ENCODE results near the gene ZNF3.

ZNF3 gene

DNA sequence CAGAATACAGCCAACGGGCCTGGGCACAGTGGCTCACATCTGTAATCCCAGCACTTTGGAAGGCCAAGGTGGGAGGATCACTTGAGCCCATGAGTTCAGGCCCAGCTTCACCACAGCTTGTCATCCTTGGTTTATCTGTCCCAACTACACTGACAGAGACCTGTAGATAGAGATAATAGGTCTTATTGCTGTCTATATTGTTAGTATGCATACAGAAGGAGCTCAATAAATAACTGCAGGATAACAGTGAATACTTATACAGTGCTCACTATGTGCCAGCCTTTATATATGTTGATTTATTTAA lies 39.2 kb upstream of the ZNF3 start:
- Histone ChIP-seq H3K27me3 (ENCODE audit: insufficient read depth, poor library complexity, severe bottlenecking) (no peaks in the 10 kb centered on the region), H3K27ac (replicated peaks) (peak overlapping the region; percentile 97), H3K4me3 (replicated peaks; ENCODE audit: insufficient read depth, low read length) (no peak overlapping the region)
- no peak for DNase-seq (ENCODE audit: low read depth in 1 of 2, low spot score in 1 of 2)
- TF ChIP-seq POLR2AphosphoS5 (IDR thresholded peaks at IDR 0.05; ENCODE audit: low read depth) (no peak), GABPA (IDR thresholded peaks at IDR 0.05; ENCODE audit: low read depth) (no peak), CTCF (IDR thresholded peaks at IDR 0.05; ENCODE audit: insufficient read depth, low read length) (no peak), SPI1 (IDR thresholded peaks at IDR 0.05; ENCODE audit: borderline replicate concordance, low read depth) (no peak), REST (IDR thresholded peaks at IDR 0.05; ENCODE audit: insufficient replicate concordance, low read depth) (no peak)

- TF ChIP-seq GABPA (IDR thresholded peaks at IDR 0.05; ENCODE audit: low read depth) (no peak), REST (IDR thresholded peaks at IDR 0.05; ENCODE audit: insufficient replicate concordance, low read depth) (no peak), POLR2AphosphoS5 (IDR thresholded peaks at IDR 0.05; ENCODE audit: low read depth) (no peak), CTCF (IDR thresholded peaks at IDR 0.05; ENCODE audit: insufficient read depth, low read length) (no peak), SPI1 (IDR thresholded peaks at IDR 0.05; ENCODE audit: borderline replicate concordance, low read depth) (no peak)
- peak in 1 of 2 experiments; percentile 61 for DNase-seq (ENCODE audit: low read depth in 1 of 2, low spot score in 1 of 2)
- H3K4me3 ChIP-seq (replicated peaks; ENCODE audit: insufficient read depth, low read length), result peak overlapping the region; percentile 77
- H3K27me3 ChIP-seq (ENCODE audit: insufficient read depth, poor library complexity, severe bottlenecking), result no peaks in the 10 kb centered on the region
- H3K27ac ChIP-seq (replicated peaks), result peak overlapping the region; percentile 97
Observed at GRCh38 chr7:100119970-100120732, 38.6 kb upstream of the ZNF3 start.

DNA sequence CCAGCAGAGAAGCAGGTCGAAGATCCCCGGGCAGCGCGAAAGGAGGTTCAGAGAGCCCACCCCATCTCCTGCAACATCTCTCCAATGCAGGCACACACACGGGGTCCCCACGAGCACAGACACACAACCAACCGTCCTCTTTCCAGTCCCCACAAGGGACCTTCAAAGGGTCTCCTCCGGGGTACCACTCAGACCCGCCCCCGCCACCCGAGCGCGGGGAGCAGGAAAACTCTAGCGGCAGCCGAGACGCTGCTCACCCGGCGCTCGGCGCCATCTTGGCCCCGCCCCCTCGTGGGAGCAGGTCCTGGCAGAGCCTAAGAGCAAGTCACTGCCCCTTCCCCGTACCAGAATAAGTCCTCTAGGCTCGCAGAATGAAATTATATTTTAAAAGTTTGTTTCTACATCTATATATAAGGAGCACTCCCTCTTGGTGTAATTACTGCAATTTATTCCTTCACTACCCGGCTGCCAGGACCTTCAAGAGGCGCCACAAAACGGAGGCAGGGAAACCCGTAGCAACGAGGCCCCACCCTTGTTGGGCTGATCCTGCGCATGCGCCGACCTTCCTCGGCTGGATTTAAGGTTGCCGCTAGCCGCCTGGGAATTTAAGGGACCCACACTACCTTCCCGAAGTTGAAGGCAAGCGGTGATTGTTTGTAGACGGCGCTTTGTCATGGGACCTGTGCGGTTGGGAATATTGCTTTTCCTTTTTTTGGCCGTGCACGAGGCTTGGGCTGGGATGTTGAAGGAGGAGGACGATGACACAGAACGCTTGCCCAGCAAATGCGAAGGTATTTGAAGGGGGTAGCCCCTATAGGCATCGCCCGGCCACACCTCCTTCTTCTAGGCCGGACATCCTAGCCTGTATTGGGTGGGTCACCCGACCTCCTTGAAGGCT lies 37.8 kb upstream of the ZNF3 start, which contains the start of the genes CNPY4 and TAF6:
TSS of gene CNPY4 (plus strand) at position 563 of the 898 bp plus-strand sequence. CDS start at position 674, 111 bp downstream.
TSS of gene TAF6 (minus strand) at position 287 of the 898 bp plus-strand sequence. CDS start 5,149 bp downstream, outside the sequence.
- DNase-seq (ENCODE audit: low read depth in 1 of 2, low spot score in 1 of 2), result peak; percentile 86 to 96
- peak within 1 kb of the TSS; percentile 77 for H3K4me3 ChIP-seq (replicated peaks; ENCODE audit: insufficient read depth, low read length)
- peak within 1 kb of the TSS; percentile 97 for H3K27ac ChIP-seq (replicated peaks)
- no peaks in the 10 kb centered on the region for H3K27me3 ChIP-seq (ENCODE audit: insufficient read depth, poor library complexity, severe bottlenecking)
- no peak for TF ChIP-seq GABPA (IDR thresholded peaks at IDR 0.05; ENCODE audit: low read depth)
- peak; percentile 84 for TF ChIP-seq REST (IDR thresholded peaks at IDR 0.05; ENCODE audit: insufficient replicate concordance, low read depth)
- no peak for TF ChIP-seq SPI1 (IDR thresholded peaks at IDR 0.05; ENCODE audit: borderline replicate concordance, low read depth)
- peak; percentile 57; the same call in 1 of the 2 replicates for TF ChIP-seq POLR2AphosphoS5 (IDR thresholded peaks at IDR 0.05; ENCODE audit: low read depth)
